Measurements from ENCODE around the gene TPSB2. TPM values are rescaled to one million over a fixed set of nuclear protein-coding genes. Genes with fewer than 3 reads are reported as not detected.

Gene TPSB2
- total RNA-seq, 1 donor from 2014 or later: not detected

- TF ChIP-seq CTCF (IDR thresholded peaks at IDR 0.05; ENCODE audit: insufficient read depth, low read length, poor library complexity, severe bottlenecking): no peak
- Histone ChIP-seq H3K27me3 (ENCODE audit: control insufficient read depth, insufficient read depth, low read length) (peaks cover 2% of the 10 kb centered on the region), H3K4me3 (ENCODE audit: low read depth, low read length) (no peak overlapping the region), H3K36me3 (ENCODE audit: control insufficient read depth, insufficient read depth, low read length) (no peaks in the 10 kb centered on the region)
- no peak for DNase-seq (ENCODE audit: low read depth)
Observed at GRCh38 chr16:1206786-1207185, 23.2 kb downstream of the TPSB2 start.

GRCh38 chr16:1206326-1206725 is 23.7 kb downstream of the TPSB2 start:
- no peaks in the 10 kb centered on the region for H3K36me3 ChIP-seq (ENCODE audit: control insufficient read depth, insufficient read depth, low read length)
- no peak for DNase-seq (ENCODE audit: low read depth)
- H3K4me3 ChIP-seq (ENCODE audit: low read depth, low read length): no peak overlapping the region
- TF ChIP-seq CTCF (IDR thresholded peaks at IDR 0.05; ENCODE audit: insufficient read depth, low read length, poor library complexity, severe bottlenecking): no peak
- H3K27me3 ChIP-seq (ENCODE audit: control insufficient read depth, insufficient read depth, low read length): peaks cover 2% of the 10 kb centered on the region

DNA sequence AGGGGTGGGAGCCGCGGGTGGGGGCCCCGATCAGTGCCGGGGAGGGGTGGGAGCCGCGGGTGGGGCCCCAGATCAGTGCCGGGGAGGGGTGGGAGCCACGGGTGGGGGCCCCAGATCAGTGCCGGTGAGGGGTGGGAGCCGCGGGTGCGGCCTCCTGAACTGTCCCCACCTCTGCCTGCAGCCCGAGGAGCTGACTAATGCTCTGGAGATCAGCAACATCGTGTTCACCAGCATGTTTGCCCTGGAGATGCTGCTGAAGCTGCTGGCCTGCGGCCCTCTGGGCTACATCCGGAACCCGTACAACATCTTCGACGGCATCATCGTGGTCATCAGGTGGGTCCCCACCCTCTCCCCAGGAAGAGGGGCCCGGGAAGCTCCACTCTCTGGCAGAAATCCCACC is 25.1 kb downstream of the TPSB2 start:
- Histone ChIP-seq H3K27me3 (ENCODE audit: control insufficient read depth, insufficient read depth, low read length) (peaks cover 2% of the 10 kb centered on the region), H3K36me3 (ENCODE audit: control insufficient read depth, insufficient read depth, low read length) (no peaks in the 10 kb centered on the region), H3K4me3 (ENCODE audit: low read depth, low read length) (no peak overlapping the region)
- TF ChIP-seq CTCF (IDR thresholded peaks at IDR 0.05; ENCODE audit: insufficient read depth, low read length, poor library complexity, severe bottlenecking): no peak
- DNase-seq (ENCODE audit: low read depth): no peak

GRCh38 chr16:1202274-1202673 is 27.7 kb downstream of the TPSB2 start:
- no peak for DNase-seq (ENCODE audit: low read depth)
- Histone ChIP-seq H3K4me3 (ENCODE audit: low read depth, low read length) (no peak overlapping the region), H3K27me3 (ENCODE audit: control insufficient read depth, insufficient read depth, low read length) (peaks cover 2% of the 10 kb centered on the region), H3K36me3 (ENCODE audit: control insufficient read depth, insufficient read depth, low read length) (no peaks in the 10 kb centered on the region)
- TF ChIP-seq CTCF (IDR thresholded peaks at IDR 0.05; ENCODE audit: insufficient read depth, low read length, poor library complexity, severe bottlenecking): no peak

- DNase-seq (ENCODE audit: low read depth): no peak
- Histone ChIP-seq H3K27me3 (ENCODE audit: control insufficient read depth, insufficient read depth, low read length) (peaks cover 2% of the 10 kb centered on the region), H3K4me3 (ENCODE audit: low read depth, low read length) (no peak overlapping the region), H3K36me3 (ENCODE audit: control insufficient read depth, insufficient read depth, low read length) (no peaks in the 10 kb centered on the region)
- no peak for TF ChIP-seq CTCF (IDR thresholded peaks at IDR 0.05; ENCODE audit: insufficient read depth, low read length, poor library complexity, severe bottlenecking)
Observed at GRCh38 chr16:1201444-1201843, 28.5 kb downstream of the TPSB2 start.

DNA sequence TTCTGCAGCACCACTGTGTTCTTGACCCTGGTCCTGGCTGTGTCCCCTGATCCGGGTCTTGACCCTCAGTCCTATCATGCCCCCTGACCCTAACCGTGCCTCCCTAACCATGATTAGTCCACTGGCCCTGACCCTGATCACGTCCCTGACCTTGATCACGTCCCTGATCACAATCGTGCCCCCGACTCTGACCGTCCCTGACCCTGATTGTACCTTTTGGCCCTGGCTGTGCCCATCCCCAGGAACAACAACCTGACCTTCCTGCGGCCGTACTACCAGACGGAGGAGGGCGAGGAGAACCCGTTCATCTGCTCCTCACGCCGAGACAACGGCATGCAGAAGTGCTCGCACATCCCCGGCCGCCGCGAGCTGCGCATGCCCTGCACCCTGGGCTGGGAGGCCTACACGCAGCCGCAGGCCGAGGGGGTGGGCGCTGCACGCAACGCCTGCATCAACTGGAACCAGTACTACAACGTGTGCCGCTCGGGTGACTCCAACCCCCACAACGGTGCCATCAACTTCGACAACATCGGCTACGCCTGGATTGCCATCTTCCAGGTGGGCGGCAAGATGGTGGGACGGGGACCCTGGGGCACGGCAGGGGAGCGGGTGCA is 29.9 kb downstream of the TPSB2 start:
- H3K36me3 ChIP-seq (ENCODE audit: control insufficient read depth, insufficient read depth, low read length): no peaks in the 10 kb centered on the region

More for the DNA sequence above, 29.9 kb downstream of the TPSB2 start:
- DNase-seq (ENCODE audit: low read depth): no peak
- Histone ChIP-seq H3K4me3 (ENCODE audit: low read depth, low read length) (no peak overlapping the region), H3K27me3 (ENCODE audit: control insufficient read depth, insufficient read depth, low read length) (peaks cover under 1% of the 10 kb centered on the region)
- no peak for TF ChIP-seq CTCF (IDR thresholded peaks at IDR 0.05; ENCODE audit: insufficient read depth, low read length, poor library complexity, severe bottlenecking)
